ENCODE data around the gene HYAL1. TPM values are rescaled to one million over a fixed set of nuclear protein-coding genes. Genes with fewer than 3 reads are reported as not detected.

The HYAL1 gene
- total RNA-seq, 1 donor, result 2.6 TPM

- no peak for DNase-seq (ENCODE audit: low read depth)
These were observed 22.3 kb upstream of the HYAL1 start for GRCh38 chr3:50325497-50326181.

GRCh38 chr3:50325113-50325480 is 21.7 kb upstream of the HYAL1 start:
- no peak for TF ChIP-seq CTCF (IDR thresholded peaks at IDR 0.05; ENCODE audit: insufficient read depth, low read depth, low read length)
- no peak overlapping the region for H3K4me3 ChIP-seq (ENCODE audit: low read depth, low read length)
- no peak for DNase-seq (ENCODE audit: low read depth)

More at GRCh38 chr3:50325497-50326181, 22.3 kb upstream of the HYAL1 start:
- TF ChIP-seq CTCF (IDR thresholded peaks at IDR 0.05; ENCODE audit: insufficient read depth, low read depth, low read length), result no peak
- H3K4me3 ChIP-seq (ENCODE audit: low read depth, low read length), result no peak overlapping the region

GRCh38 chr3:50324351-50325112 is 21.2 kb upstream of the HYAL1 start:
- peak; percentile 64 for DNase-seq (ENCODE audit: low read depth)
- peak; percentile 91 for TF ChIP-seq CTCF (IDR thresholded peaks at IDR 0.05; ENCODE audit: insufficient read depth, low read depth, low read length)
- H3K4me3 ChIP-seq (ENCODE audit: low read depth, low read length), result no peak overlapping the region

- no peak for DNase-seq (ENCODE audit: low read depth)
- no peak overlapping the region for H3K4me3 ChIP-seq (ENCODE audit: low read depth, low read length)
- TF ChIP-seq CTCF (IDR thresholded peaks at IDR 0.05; ENCODE audit: insufficient read depth, low read depth, low read length), result no peak
These were observed 20.3 kb upstream of the HYAL1 start for GRCh38 chr3:50323614-50324199.

- no peak for DNase-seq (ENCODE audit: low read depth)
- TF ChIP-seq CTCF (IDR thresholded peaks at IDR 0.05; ENCODE audit: insufficient read depth, low read depth, low read length), result no peak
- H3K4me3 ChIP-seq (ENCODE audit: low read depth, low read length), result no peak overlapping the region
These were observed 19.8 kb upstream of the HYAL1 start for GRCh38 chr3:50323092-50323600.

- no peak for TF ChIP-seq CTCF (IDR thresholded peaks at IDR 0.05; ENCODE audit: insufficient read depth, low read depth, low read length)
- peak within 1 kb of the TSS; percentile 68 for H3K4me3 ChIP-seq (ENCODE audit: low read depth, low read length)
- no peak for DNase-seq (ENCODE audit: low read depth)
These were observed 19.2 kb upstream of the HYAL1 start, which contains the start of gene HYAL2 for GRCh38 chr3:50322386-50323091. Gene HYAL2 (minus strand): TSS chr3:50322745. CDS start chr3:50320489, 2,256 bp downstream.
